Neuronal stem cell (in vitro differentiated cells): ENCODE results near the gene B4GALT6.

ENCODE experiments used
- DNase-seq: peaks from one replicate; pipeline ENCODE4 v3.0.0-alpha.2; 2013; ENCODE audit warnings: low spot score
- H2AFZ ChIP-seq: one replicate; pipeline ENCODE4 v1.6.1; 2013; ENCODE audit warnings: mild to moderate bottlenecking, low read length, inconsistent platforms
- H2AK5ac ChIP-seq: 2 replicates; pipeline ENCODE4 v1.6.1; 2013; ENCODE audit warnings: low read depth, mild to moderate bottlenecking, inconsistent platforms, low read length, moderate library complexity, mixed read lengths
- H2BK120ac ChIP-seq: 2 replicates; pipeline ENCODE4 v1.6.1; 2013; ENCODE audit warnings: low read depth, mild to moderate bottlenecking, inconsistent platforms, low read length, moderate library complexity, mixed read lengths
- H2BK12ac ChIP-seq: one replicate; pipeline ENCODE4 v1.6.1; 2013; ENCODE audit warnings: low read length, inconsistent platforms
- H2BK15ac ChIP-seq: 2 replicates; pipeline ENCODE4 v1.6.1; 2013; ENCODE audit warnings: mild to moderate bottlenecking, low read length, inconsistent platforms, mixed read lengths
- H2BK5ac ChIP-seq: one replicate; pipeline ENCODE4 v1.6.1; 2013; ENCODE audit warnings: inconsistent platforms, mild to moderate bottlenecking, low read length, moderate library complexity
- H3K14ac ChIP-seq: one replicate; pipeline ENCODE4 v1.6.1; 2013; ENCODE audit warnings: low read length, inconsistent platforms
- H3K18ac ChIP-seq: 2 replicates; pipeline ENCODE4 v1.6.1; 2013; ENCODE audit warnings: low read length, inconsistent platforms
- H3K23ac ChIP-seq: 2 replicates; pipeline ENCODE4 v1.6.1; 2013; ENCODE audit warnings: low read depth, mild to moderate bottlenecking, mixed read lengths, low read length, inconsistent platforms; ENCODE audit not compliant: poor library complexity
- H3K27ac ChIP-seq: replicated peaks from 3 replicates; pipeline ENCODE4 v1.5.1; 2013; ENCODE audit warnings: low read length, inconsistent platforms
- H3K27me3 ChIP-seq, 3 experiments: 2 replicates each; pipeline ENCODE4 v1.6.1; 2013; ENCODE audit warnings: low read length in 3 of 3, mild to moderate bottlenecking in 2 of 3, inconsistent platforms in 1 of 3, low read depth in 1 of 3, mixed read lengths in 1 of 3, moderate library complexity in 1 of 3; ENCODE audit not compliant: control insufficient read depth in 3 of 3, insufficient read depth in 3 of 3
- H3K36me3 ChIP-seq, 2 donors: replicated peaks in 1 of 2; 2 replicates each; pipeline ENCODE4 v1.6.1; 2013; ENCODE audit warnings: low read length in 2 of 2; ENCODE audit not compliant: control insufficient read depth in 2 of 2, insufficient read depth in 2 of 2
- H3K4ac ChIP-seq: 2 replicates; pipeline ENCODE4 v1.6.1; 2013; ENCODE audit warnings: inconsistent platforms, mild to moderate bottlenecking, low read length, moderate library complexity
- H3K4me1 ChIP-seq, 2 donors: 1 replicate in 1 of 2; 2 replicates in 1 of 2; pipeline ENCODE4 v1.6.1; 2013; ENCODE audit warnings: low read length in 2 of 2, low read depth in 1 of 2; ENCODE audit not compliant: control insufficient read depth in 2 of 2, insufficient read depth in 1 of 2
- H3K4me2 ChIP-seq: one replicate; pipeline ENCODE4 v1.6.1; 2013; ENCODE audit warnings: mild to moderate bottlenecking, low read length, inconsistent platforms; ENCODE audit not compliant: insufficient read depth, poor library complexity, severe bottlenecking
- H3K4me3 ChIP-seq, 2 donors: 2 replicates each; pipeline ENCODE4 v1.5.1; 2013; ENCODE audit warnings: low read length in 2 of 2, mild to moderate bottlenecking in 2 of 2, inconsistent platforms in 1 of 2, moderate library complexity in 1 of 2
- H3K79me1 ChIP-seq: one replicate; pipeline ENCODE4 v1.6.1; 2013; ENCODE audit warnings: low read depth, mild to moderate bottlenecking, inconsistent platforms, low read length, moderate library complexity
- H3K9ac ChIP-seq: one replicate; pipeline ENCODE4 v1.6.1; 2013; ENCODE audit warnings: mild to moderate bottlenecking, low read depth, low read length, inconsistent platforms; ENCODE audit not compliant: poor library complexity
- H3K9me3 ChIP-seq, 2 donors: replicated peaks in 1 of 2; 2 replicates each; pipeline versions ENCODE3 to v1.6.1; 2013; ENCODE audit warnings: low read length in 2 of 2, mild to moderate bottlenecking in 2 of 2, inconsistent platforms in 1 of 2, low read depth in 1 of 2, mixed read lengths in 1 of 2, moderate library complexity in 1 of 2; ENCODE audit not compliant: control insufficient read depth in 2 of 2, insufficient read depth in 1 of 2
- H4K8ac ChIP-seq: one replicate; pipeline ENCODE4 v1.6.1; 2013; ENCODE audit warnings: low read depth, mild to moderate bottlenecking, inconsistent platforms, low read length, moderate library complexity
- H4K91ac ChIP-seq: one replicate; pipeline ENCODE4 v1.6.1; 2013; ENCODE audit warnings: low read length, low read depth, mild to moderate bottlenecking, inconsistent platforms; ENCODE audit not compliant: poor library complexity
- WGBS, 2 donors: extraction: QIAGEN DNeasy Blood & Tissue Kit; methylation state at CpG; one replicate each; pipeline ENCODE4 v1.1.7; 2013; ENCODE audit warnings: missing lambda C conversion rate in 2 of 2, mixed read lengths in 1 of 2; ENCODE audit not compliant: insufficient read length in 2 of 2, insufficient replicate concordance in 1 of 2; ENCODE audit errors: extremely low coverage in 2 of 2; 5-methylcytosine and 5-hydroxymethylcytosine counted together

Gene B4GALT6

DNA sequence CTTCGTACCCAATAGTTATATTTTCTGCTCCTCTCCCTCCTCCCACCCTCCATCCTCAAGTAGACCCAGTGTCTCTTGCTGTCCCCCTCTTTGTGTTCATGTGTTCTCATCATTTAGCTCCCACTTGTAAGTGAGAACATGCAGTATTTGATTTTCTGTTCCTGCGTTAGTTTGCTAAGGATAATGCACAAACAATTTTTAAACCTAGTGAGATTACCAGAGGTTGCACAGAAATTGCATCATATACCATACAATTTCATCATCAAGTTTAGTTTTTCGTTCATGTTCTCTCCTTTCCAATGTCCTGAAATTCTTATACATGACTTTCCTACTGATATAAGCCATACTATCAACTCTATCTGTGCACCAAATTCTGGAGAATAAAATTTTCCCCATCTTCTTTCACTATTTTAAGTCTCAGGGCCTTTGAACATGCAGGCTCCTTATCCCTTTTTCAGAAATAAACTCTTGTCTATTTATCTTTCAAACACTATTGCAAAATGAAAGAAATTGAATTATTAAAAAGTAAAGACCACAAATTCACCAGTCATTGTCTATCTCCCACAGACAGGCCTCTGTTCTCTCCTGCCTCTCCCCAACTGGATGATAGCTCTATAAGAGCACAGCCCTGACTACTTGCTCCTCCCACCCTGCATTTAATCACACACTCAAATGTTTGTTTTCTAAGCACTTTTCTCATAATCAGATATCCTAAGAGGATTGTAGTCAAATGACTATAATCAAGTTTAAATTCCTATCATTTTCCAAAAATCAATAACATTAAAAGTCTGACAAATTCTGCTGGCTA is 27.2 kb upstream of the B4GALT6 start:
- no peak overlapping the region for H2BK15ac ChIP-seq
- H3K4me3 ChIP-seq: no peak overlapping the region
- H2AFZ ChIP-seq: no peak overlapping the region
- no peak overlapping the region for H3K4ac ChIP-seq
- H2AK5ac ChIP-seq: no peak overlapping the region
- H2BK120ac ChIP-seq: no peak overlapping the region
- no peak for DNase-seq
- no peak overlapping the region for H3K27ac ChIP-seq
- no peak overlapping the region for H4K8ac ChIP-seq
- H3K79me1 ChIP-seq: no peaks in the 10 kb centered on the region
- no peak overlapping the region for H3K4me2 ChIP-seq
- no peak overlapping the region for H3K9ac ChIP-seq
- H3K27me3 ChIP-seq: no peaks in the 10 kb centered on the region
- H3K9me3 ChIP-seq: no peaks in the 10 kb centered on the region
- peaks cover 0 to 2% of the 10 kb centered on the region in 2 donors for H3K4me1 ChIP-seq
- H4K91ac ChIP-seq: no peak overlapping the region
- no peak overlapping the region for H3K23ac ChIP-seq
- H2BK5ac ChIP-seq: no peak overlapping the region
- no peak overlapping the region for H3K14ac ChIP-seq
- H3K18ac ChIP-seq: no peak overlapping the region
- WGBS, 2 donors: no CpG with 5 or more reads among the region's 3 CpGs
- H3K36me3 ChIP-seq: no peaks in the 10 kb centered on the region
- no peak overlapping the region for H2BK12ac ChIP-seq

DNA sequence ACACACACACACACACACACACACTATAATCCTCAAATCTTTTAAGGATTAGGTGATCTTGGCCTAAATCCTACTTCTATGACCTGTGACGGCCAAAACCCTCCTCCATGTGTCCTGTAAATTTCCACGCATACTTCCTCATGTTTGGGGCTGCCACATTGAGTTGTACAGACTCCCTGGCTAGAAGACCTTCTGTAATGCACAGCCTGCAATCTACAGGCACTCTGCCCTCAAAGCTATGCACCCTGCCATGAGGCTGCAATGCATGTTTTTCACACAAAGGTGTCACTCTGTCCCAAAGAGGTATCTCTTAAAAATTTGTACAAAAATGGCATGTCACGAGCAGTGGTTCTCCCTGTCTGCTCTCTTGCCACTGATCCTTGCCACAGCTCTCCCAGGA is 26.4 kb upstream of the B4GALT6 start:
- Histone ChIP-seq H2AK5ac (no peak overlapping the region), H4K8ac (no peak overlapping the region), H3K79me1 (no peaks in the 10 kb centered on the region), H3K4me3 (no peak overlapping the region), H3K9ac (no peak overlapping the region), H3K4me2 (no peak overlapping the region), H3K23ac (no peak overlapping the region), H2BK15ac (no peak overlapping the region), H4K91ac (no peak overlapping the region), H3K36me3 (no peaks in the 10 kb centered on the region), H2BK5ac (no peak overlapping the region), H3K9me3 (no peaks in the 10 kb centered on the region), H2BK120ac (no peak overlapping the region), H2AFZ (no peak overlapping the region), H3K18ac (no peak overlapping the region), H3K27ac (no peak overlapping the region), H3K4me1 (peaks cover 0 to 2% of the 10 kb centered on the region in 2 donors), H3K27me3 (no peaks in the 10 kb centered on the region), H3K4ac (no peak overlapping the region), H3K14ac (no peak overlapping the region), H2BK12ac (no peak overlapping the region)
- whole genome bisulfite sequencing, 2 donors: no CpG with 5 or more reads among the region's 3 CpGs
- no peak for DNase-seq

DNA sequence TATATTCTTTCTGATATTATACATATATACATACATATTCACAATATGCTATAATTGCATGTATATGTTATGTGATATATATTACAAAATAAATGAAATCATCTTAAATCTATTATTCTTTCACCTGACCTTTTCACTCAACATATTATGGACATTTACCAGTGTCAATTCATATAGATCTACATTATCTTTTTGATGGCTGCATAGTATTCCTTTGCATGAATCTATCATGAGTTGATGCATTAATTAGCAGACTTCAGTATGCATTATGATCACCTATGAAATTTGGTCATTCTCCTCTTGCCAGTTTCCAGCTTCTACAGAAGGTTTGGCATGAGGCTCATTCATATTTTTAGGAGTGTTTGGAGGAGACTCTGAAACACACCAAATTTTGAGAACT is 23.4 kb upstream of the B4GALT6 start:
- H4K8ac ChIP-seq: no peak overlapping the region
- no peak overlapping the region for H3K4me2 ChIP-seq
- H3K4ac ChIP-seq: no peak overlapping the region
- no peak overlapping the region for H3K27ac ChIP-seq
- no peak overlapping the region for H2BK5ac ChIP-seq
- H2BK15ac ChIP-seq: no peak overlapping the region
- no peak overlapping the region for H4K91ac ChIP-seq
- no peaks in the 10 kb centered on the region for H3K36me3 ChIP-seq
- DNase-seq: no peak
- no peak overlapping the region for H2AFZ ChIP-seq
- no peak overlapping the region for H2AK5ac ChIP-seq
- H3K14ac ChIP-seq: no peak overlapping the region
- no peak overlapping the region for H3K18ac ChIP-seq
- H3K9ac ChIP-seq: no peak overlapping the region
- no peaks in the 10 kb centered on the region for H3K79me1 ChIP-seq
- no peak overlapping the region for H2BK12ac ChIP-seq
- H3K4me1 ChIP-seq: peaks cover 0 to 2% of the 10 kb centered on the region in 2 donors
- no peaks in the 10 kb centered on the region for H3K9me3 ChIP-seq
- peaks cover 0 to 3% (median 0%) of the 10 kb centered on the region in 3 experiments for H3K27me3 ChIP-seq
- no peak overlapping the region for H3K4me3 ChIP-seq
- no peak overlapping the region for H3K23ac ChIP-seq
- H2BK120ac ChIP-seq: no peak overlapping the region

DNA sequence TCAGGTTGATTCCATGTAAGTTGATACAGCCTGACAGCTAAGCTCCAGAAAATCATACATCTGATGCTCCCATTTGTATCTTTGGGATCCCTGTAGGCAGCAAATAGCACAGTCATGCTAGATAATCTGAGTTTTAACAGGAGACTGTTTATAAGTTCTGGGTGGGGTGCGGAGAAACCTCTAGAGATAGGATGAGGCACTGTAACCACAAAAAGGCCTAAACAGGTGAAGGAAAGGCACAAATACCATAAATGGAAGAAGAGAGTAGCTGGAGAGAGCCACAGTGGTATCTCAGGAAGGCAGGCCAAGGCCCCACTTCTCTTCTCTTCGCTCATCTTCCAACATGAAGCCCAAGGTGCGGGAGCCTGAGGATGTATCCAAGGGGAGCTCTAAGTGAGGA is 18.1 kb upstream of the B4GALT6 start:
- Histone ChIP-seq H2BK5ac (no peak overlapping the region), H3K27ac (no peak overlapping the region), H3K4me1 (no peaks in the 10 kb centered on the region), H3K36me3 (no peaks in the 10 kb centered on the region), H3K9ac (no peak overlapping the region), H3K14ac (no peak overlapping the region), H3K9me3 (no peaks in the 10 kb centered on the region), H3K23ac (no peak overlapping the region), H2BK120ac (no peak overlapping the region), H2AK5ac (no peak overlapping the region), H3K27me3 (peaks cover 0 to 6% (median 0%) of the 10 kb centered on the region in 3 experiments), H2AFZ (no peak overlapping the region), H2BK15ac (no peak overlapping the region), H2BK12ac (no peak overlapping the region), H3K18ac (no peak overlapping the region), H3K4me3 (no peak overlapping the region), H4K8ac (no peak overlapping the region), H3K4ac (no peak overlapping the region), H3K4me2 (no peak overlapping the region), H3K79me1 (no peaks in the 10 kb centered on the region), H4K91ac (no peak overlapping the region)
- no CpG with 5 or more reads among the region's 3 CpGs for WGBS, 2 donors
- no peak for DNase-seq
